Smooth muscle cell (in vitro differentiated cells): ENCODE data around the gene FOXK2. TPM values are rescaled to one million over a fixed set of nuclear protein-coding genes. Genes with fewer than 3 reads are reported as not detected.
A peak's percentile ranks its signal among the peaks of the same experiment; 100 is the strongest.

Experiments used
- DNase-seq: peaks from one replicate; lab custom pipeline; 2025; ENCODE audit not compliant: unreplicated experiment; lab: John Stamatoyannopoulos, UW
- H2AFZ ChIP-seq: fragments of 200-600 bp; sonication (generic); 2 replicates; pipeline ENCODE4 v1.6.0; 2016; ENCODE audit warnings: antibody characterized with exemption, low read depth, mild to moderate bottlenecking
- H3F3A ChIP-seq: fragments of 200-600 bp; sonication (generic); 2 replicates; pipeline ENCODE4 v1.6.0; 2017; ENCODE audit warnings: antibody characterized with exemption, low read depth
- H3K27ac ChIP-seq: fragments of 200-600 bp; sonication (generic); 2 replicates; pipeline ENCODE4 v1.5.1; 2016; ENCODE audit warnings: low read depth, mild to moderate bottlenecking
- H3K27me3 ChIP-seq: fragments of 200-600 bp; sonication (generic); 2 replicates; pipeline ENCODE4 v1.6.1; 2016; ENCODE audit warnings: low read depth, mild to moderate bottlenecking
- H3K36me3 ChIP-seq: fragments of 200-600 bp; sonication (generic); 2 replicates; pipeline ENCODE4 v1.5.1; 2016; ENCODE audit warnings: low read depth
- H3K4me1 ChIP-seq: fragments of 200-600 bp; sonication (generic); 2 replicates; pipeline ENCODE4 v1.5.1; 2016; ENCODE audit warnings: low read depth
- H3K4me2 ChIP-seq: fragments of 200-600 bp; sonication (generic); 2 replicates; pipeline ENCODE4 v1.6.0; 2016; ENCODE audit warnings: mild to moderate bottlenecking
- H3K4me3 ChIP-seq: fragments of 200-600 bp; sonication (generic); 2 replicates; pipeline ENCODE4 v1.5.1; 2016; ENCODE audit warnings: mild to moderate bottlenecking
- H3K79me2 ChIP-seq: fragments of 200-600 bp; sonication (generic); 2 replicates; pipeline ENCODE4 v1.6.0; 2016; ENCODE audit warnings: low read depth, mild to moderate bottlenecking
- H3K9ac ChIP-seq: fragments of 200-600 bp; sonication (generic); 2 replicates; pipeline ENCODE4 v1.6.0; 2016; ENCODE audit warnings: low read depth
- H3K9me3 ChIP-seq: fragments of 200-600 bp; sonication (generic); replicated peaks from 2 replicates; pipeline ENCODE4 v1.5.1; 2016; ENCODE audit warnings: low read depth
- H4K20me1 ChIP-seq: fragments of 200-600 bp; sonication (generic); 2 replicates; pipeline ENCODE4 v1.6.0; 2016; ENCODE audit warnings: low read depth
- CTCF ChIP-seq: fragments of 200-600 bp; sonication (generic); IDR thresholded peaks from 2 replicates; pipeline ENCODE4 v1.5.1; 2017; ENCODE audit warnings: borderline replicate concordance, mild to moderate bottlenecking, antibody characterized with exemption; ENCODE audit not compliant: insufficient read depth, poor library complexity, severe bottlenecking
- WGBS: methylation state at CpG from one replicate; pipeline ENCODE4 v1.1.7; 2016; ENCODE audit warnings: low lambda C conversion rate; 5-methylcytosine and 5-hydroxymethylcytosine counted together
- polyA plus RNA-seq: library from polyadenylated mRNA; unstranded; fragments of >200 nt; fragmentation: Nextera tagmentation; extraction: Ambion mirVana; gene quantifications from 2 replicates; pipeline ENCODE4 v1.2.1, GENCODE V29; 2016
- total RNA-seq: library from RNA; depleted of rRNA; stranded (reverse); fragments of >200 nt; gene quantifications from 2 replicates; pipeline ENCODE4 v1.2.3, GENCODE V29; 2014

Gene FOXK2
- total and polyA plus RNA-seq, 2 experiments from 2014 or later: 25.9 to 27.1 TPM

GRCh38 chr17:82586576-82587233, 67.2 kb downstream of the FOXK2 start:
- H3K4me3 ChIP-seq: no peak overlapping the region
- H3K27me3 ChIP-seq: no peaks in the 10 kb centered on the region
- H3K27ac ChIP-seq: no peak overlapping the region
- no peaks in the 10 kb centered on the region for H3K9me3 ChIP-seq
- no peak overlapping the region for H3K4me2 ChIP-seq
- peaks cover 4% of the 10 kb centered on the region for H4K20me1 ChIP-seq
- no peak for DNase-seq
- no peaks in the 10 kb centered on the region for H3K4me1 ChIP-seq
- TF ChIP-seq CTCF: no peak
- no peak overlapping the region for H3K9ac ChIP-seq
- peaks cover 15% of the 10 kb centered on the region for H3F3A ChIP-seq
- no peaks in the 10 kb centered on the region for H3K36me3 ChIP-seq
- 93% methylated on average over 21 of the region's 21 CpGs for WGBS
- H3K79me2 ChIP-seq: no peaks in the 10 kb centered on the region
- no peak overlapping the region for H2AFZ ChIP-seq

GRCh38 chr17:82587234-82588086, 67.9 kb downstream of the FOXK2 start:
- Histone ChIP-seq H3F3A (peaks cover 18% of the 10 kb centered on the region), H3K4me3 (no peak overlapping the region), H3K4me2 (no peak overlapping the region), H3K79me2 (no peaks in the 10 kb centered on the region), H3K27ac (no peak overlapping the region), H3K36me3 (no peaks in the 10 kb centered on the region), H2AFZ (no peak overlapping the region), H3K4me1 (no peaks in the 10 kb centered on the region), H4K20me1 (peaks cover 3% of the 10 kb centered on the region), H3K9ac (no peak overlapping the region), H3K9me3 (no peaks in the 10 kb centered on the region), H3K27me3 (no peaks in the 10 kb centered on the region)
- no peak for TF ChIP-seq CTCF
- WGBS: 94% methylated on average over 47 of the region's 47 CpGs
- DNase-seq: no peak

GRCh38 chr17:82588266-82589175, 69.0 kb downstream of the FOXK2 start:
- H3K4me1 ChIP-seq: peaks cover 4% of the 10 kb centered on the region
- DNase-seq: no peak
- no peaks in the 10 kb centered on the region for H3K79me2 ChIP-seq
- no peak overlapping the region for H2AFZ ChIP-seq
- H3K4me3 ChIP-seq: no peak overlapping the region
- H3K36me3 ChIP-seq: no peaks in the 10 kb centered on the region
- H3F3A ChIP-seq: peaks cover 27% of the 10 kb centered on the region
- peaks cover 3% of the 10 kb centered on the region for H4K20me1 ChIP-seq
- peak overlapping the region; percentile 19 for H3K27ac ChIP-seq
- no peaks in the 10 kb centered on the region for H3K9me3 ChIP-seq
- H3K27me3 ChIP-seq: no peaks in the 10 kb centered on the region
- no peak overlapping the region for H3K4me2 ChIP-seq
- TF ChIP-seq CTCF: no peak
- H3K9ac ChIP-seq: no peak overlapping the region
- WGBS: 94% methylated on average over 27 of the region's 27 CpGs
